ENCODE measurements around the gene LRIT1.

DNA sequence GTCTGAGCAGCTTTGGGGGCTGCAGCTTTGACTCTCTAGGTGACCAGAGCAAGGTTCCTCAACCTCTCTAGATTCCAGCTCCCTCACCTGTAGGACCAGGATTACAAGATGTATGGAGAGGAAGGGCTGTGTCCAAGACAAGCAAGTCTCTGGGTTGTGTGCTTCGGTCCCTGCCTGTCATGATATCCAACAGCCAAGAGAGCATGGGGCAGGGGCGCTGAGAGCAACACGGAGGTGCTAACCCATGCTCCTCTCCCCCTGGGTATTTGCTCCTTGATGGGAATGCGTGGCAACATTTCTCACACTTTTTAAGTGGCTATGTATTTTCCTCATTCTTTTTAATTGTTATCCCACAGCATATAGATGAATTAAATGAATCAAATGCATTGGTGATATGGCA is 36.7 kb downstream of the LRIT1 start:
- TF ChIP-seq TAF1 (IDR thresholded peaks at IDR 0.05; ENCODE audit: borderline replicate concordance, insufficient read depth, low read length) (no peak), SIN3A (IDR thresholded peaks at IDR 0.05; ENCODE audit: borderline replicate concordance, insufficient read depth, low read length) (no peak), POLR2AphosphoS5 (IDR thresholded peaks at IDR 0.05; ENCODE audit: low read depth, low read length) (no peak), FOXP2 (optimal IDR thresholded peaks at IDR 0.05; ENCODE audit: borderline replicate concordance, extremely low read depth, extremely low read length, insufficient read depth) (no peak)
- TF ChIP-seq, protein P1, sequence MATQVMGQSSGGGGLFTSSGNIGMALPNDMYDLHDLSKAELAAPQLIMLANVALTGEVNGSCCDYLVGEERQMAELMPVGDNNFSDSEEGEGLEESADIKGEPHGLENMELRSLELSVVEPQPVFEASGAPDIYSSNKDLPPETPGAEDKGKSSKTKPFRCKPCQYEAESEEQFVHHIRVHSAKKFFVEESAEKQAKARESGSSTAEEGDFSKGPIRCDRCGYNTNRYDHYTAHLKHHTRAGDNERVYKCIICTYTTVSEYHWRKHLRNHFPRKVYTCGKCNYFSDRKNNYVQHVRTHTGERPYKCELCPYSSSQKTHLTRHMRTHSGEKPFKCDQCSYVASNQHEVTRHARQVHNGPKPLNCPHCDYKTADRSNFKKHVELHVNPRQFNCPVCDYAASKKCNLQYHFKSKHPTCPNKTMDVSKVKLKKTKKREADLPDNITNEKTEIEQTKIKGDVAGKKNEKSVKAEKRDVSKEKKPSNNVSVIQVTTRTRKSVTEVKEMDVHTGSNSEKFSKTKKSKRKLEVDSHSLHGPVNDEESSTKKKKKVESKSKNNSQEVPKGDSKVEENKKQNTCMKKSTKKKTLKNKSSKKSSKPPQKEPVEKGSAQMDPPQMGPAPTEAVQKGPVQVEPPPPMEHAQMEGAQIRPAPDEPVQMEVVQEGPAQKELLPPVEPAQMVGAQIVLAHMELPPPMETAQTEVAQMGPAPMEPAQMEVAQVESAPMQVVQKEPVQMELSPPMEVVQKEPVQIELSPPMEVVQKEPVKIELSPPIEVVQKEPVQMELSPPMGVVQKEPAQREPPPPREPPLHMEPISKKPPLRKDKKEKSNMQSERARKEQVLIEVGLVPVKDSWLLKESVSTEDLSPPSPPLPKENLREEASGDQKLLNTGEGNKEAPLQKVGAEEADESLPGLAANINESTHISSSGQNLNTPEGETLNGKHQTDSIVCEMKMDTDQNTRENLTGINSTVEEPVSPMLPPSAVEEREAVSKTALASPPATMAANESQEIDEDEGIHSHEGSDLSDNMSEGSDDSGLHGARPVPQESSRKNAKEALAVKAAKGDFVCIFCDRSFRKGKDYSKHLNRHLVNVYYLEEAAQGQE (IDR thresholded peaks at IDR 0.05; ENCODE audit: insufficient read depth in 1 of 2, low read depth in 2 of 2, low read length in 2 of 2): no peak

All from PFSK-1 (cell line).